Measurements from ENCODE around the gene RNF213.

GRCh38 chr17:80295146-80295545, 34.5 kb downstream of the RNF213 start:
- TF ChIP-seq CTCF (conservative IDR thresholded peaks at IDR 0.05 in 1 of 2, IDR thresholded peaks at IDR 0.05 in 1 of 2; ENCODE audit: low read depth in 1 of 2, low read length in 2 of 2) = no peak
- no peak for TF ChIP-seq EZH2 (IDR thresholded peaks at IDR 0.05; ENCODE audit: low read length, missing control alignments)

All from fibroblast of lung (primary cell).